Measurements from ENCODE around the gene ZCCHC4.

DNA sequence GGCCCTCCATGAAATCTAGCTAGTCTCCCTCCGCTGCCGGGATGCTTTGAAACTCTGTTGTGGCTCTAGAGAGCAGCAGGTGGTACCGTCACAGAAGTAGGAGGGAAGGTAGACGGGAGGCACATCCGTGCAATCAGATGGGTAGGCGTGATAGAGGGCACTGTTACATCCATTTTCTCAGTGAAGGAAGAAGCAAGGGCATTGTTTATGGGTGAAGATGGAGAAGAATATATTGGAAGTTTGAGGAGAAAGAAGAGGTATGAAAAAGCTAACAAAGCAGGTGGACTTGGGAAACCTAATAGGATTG is 65.8 kb downstream of the ZCCHC4 start:
- TF ChIP-seq, protein P1, sequence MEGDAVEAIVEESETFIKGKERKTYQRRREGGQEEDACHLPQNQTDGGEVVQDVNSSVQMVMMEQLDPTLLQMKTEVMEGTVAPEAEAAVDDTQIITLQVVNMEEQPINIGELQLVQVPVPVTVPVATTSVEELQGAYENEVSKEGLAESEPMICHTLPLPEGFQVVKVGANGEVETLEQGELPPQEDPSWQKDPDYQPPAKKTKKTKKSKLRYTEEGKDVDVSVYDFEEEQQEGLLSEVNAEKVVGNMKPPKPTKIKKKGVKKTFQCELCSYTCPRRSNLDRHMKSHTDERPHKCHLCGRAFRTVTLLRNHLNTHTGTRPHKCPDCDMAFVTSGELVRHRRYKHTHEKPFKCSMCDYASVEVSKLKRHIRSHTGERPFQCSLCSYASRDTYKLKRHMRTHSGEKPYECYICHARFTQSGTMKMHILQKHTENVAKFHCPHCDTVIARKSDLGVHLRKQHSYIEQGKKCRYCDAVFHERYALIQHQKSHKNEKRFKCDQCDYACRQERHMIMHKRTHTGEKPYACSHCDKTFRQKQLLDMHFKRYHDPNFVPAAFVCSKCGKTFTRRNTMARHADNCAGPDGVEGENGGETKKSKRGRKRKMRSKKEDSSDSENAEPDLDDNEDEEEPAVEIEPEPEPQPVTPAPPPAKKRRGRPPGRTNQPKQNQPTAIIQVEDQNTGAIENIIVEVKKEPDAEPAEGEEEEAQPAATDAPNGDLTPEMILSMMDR (IDR thresholded peaks at IDR 0.05), result no peak
- no peak for TF ChIP-seq POLR2AphosphoS5 (IDR thresholded peaks at IDR 0.05)
